Suppressor macrophage treated with lipopolysaccharide for 4 hours (primary cell): ENCODE measurements around the gene FGF6.
"Not testable (repeated sequence)": the region's sequence is repeated elsewhere in the genome, so short reads cannot be mapped to it uniquely, and the experiment has no call there.

Experiments
- DNase-seq: peaks from one replicate; pipeline ENCODE4 v3.0.0-alpha.2; 2020

Gene FGF6

DNA sequence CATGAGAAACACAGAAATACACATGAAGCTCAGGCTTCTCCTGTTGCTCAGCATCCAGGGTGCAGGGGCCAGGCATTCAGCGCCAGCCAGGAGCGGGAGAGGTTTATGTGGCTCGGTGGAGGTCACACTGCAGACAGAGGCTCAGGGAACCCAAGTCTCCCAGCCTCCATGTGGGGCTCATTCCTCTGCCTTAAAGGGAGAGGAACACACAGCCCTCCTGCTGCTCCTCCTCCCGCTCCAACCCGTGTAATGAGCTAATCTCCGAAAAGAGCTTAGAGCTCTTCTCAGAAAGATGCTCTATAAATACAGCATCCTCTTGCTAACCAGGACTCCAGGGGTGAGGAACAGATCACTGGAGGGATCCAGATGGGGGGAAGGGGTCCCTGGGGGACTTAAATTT, 28.2 kb downstream of the FGF6 start:
- DNase-seq, result no peak

DNA sequence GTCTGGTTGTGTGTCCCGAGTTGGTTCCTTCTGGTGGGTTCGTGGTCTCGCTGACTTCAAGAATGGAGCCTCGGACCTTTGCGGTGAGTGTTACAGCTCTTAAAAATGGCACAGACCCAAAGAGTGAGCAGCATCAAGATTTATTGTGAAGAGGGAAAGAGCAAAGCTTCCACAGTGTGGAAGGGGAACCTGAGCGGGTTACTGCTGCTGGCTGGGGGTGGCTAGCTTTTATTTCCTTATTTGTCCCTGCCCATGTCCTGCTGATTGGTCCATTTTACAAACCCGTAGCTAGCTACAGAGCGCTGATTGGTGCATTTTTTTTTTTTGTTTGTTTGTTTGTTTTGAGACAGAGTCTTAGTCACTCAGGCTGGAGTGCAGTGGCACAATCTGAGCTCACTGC, 29.3 kb downstream of the FGF6 start:
- DNase-seq, result no peak

DNA sequence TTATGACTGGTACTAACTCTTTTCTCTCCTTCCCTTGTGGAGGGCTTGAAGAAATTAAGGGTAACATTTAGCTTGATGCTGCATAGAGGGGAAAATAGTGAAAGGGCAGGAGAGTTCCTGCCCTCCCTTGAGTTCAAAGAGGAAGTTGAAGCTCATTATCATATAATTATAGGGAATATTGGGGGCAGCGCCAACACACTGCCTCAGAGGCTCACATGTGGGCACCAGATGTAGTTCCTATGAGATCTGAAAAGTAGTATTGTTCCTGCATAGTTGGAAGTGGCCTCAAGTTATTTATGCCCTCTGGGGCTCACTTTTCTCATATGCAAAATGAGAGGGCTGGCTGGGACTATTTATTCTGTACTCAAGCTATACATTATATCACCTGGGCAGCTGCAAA, 33.1 kb downstream of the FGF6 start:
- no peak for DNase-seq

DNA sequence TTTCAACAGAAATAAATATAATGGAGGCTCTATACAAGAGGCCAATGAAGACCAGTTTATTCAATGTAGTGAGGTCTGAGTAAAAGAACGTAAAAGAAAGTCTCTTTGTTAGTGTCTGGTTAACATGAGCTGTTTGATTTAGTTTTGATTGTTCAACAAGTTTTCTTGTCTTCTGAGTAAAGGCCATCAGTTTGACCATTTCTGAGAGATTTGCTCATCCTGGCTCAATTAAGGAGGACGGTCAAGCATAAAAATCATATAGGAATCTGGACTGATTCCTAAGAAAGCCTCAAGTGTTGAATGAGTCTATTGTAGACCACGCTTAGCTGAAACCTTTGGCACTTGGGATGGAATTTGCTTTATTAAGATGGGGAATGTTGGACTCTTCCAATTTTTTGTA, 33.6 kb downstream of the FGF6 start:
- no peak for DNase-seq

DNA sequence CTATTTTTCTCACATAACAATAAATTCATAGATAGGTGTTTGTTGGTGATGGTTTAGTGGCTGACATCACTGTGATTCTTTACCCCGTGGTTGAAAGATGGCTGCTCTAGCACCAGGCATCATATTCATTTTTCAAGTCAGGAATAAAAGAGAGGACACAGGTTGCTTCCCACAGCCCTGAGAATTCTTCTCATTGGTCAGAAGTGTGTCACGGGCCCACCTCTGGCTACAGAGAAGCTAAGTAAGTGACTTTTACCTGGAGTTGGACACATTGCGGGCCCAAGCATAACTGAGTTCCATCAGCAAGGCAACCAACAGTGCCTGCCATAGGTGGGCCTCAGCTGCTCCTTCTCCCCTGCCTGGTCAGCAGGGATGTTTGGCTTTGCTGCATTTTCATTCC, 38.5 kb downstream of the FGF6 start:
- no peak for DNase-seq

DNA sequence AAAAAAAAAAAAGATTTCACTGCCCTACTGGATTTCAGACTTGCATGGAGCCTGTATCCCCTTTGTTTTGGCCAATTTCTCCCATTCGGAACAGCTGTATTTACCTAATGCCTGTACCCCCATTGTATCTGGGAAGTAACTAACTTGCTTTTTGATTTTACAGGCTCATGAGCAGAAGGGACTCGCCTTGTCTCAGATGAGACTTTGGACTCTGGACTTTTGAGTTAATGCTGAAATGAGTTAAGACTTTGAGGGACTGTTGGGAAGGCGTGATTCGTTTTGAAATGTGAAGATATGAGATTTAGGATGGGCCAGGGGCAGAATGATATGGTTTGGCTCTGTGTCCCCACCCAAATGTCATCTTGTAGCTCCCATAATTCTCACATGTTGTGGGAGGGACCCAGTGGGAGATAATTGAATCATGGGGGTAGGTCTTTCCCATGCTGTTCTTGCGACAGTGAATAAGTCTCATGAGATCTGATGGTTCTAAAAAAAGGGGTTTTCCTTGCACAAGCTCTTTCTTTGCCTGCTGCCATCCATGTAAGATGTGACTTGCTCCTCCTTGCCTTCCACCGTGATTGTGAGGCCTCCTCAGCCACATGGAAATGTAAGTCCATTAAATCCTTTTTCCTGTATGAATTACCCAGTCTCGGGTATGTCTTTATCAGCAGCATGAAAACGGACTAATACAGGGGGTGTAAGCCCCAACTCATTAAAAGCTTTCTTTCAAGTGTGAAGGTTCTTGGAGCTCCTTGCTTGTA, 40.6 kb downstream of the FGF6 start:
- DNase-seq, result not testable (repeated sequence)

DNA sequence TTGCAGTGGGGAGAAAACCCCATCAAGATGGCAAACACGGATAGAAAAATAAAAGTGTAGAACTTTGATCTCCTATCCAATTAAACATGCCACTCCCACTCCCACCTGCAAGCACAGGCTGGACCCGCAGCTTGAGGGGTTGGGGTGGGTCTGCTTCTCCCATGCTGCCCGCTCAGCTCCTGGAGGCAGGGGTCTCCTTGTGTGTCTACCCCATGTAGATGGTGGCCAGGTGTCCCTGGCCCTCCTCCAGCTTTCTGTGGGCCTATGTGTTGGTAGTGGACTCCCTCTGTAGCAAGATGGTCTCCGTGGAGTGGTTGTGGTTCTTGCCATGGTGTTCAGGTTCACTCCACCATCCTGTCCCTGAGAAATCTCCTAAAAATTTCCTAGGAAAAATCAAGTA, 42.6 kb downstream of the FGF6 start:
- no peak for DNase-seq

DNA sequence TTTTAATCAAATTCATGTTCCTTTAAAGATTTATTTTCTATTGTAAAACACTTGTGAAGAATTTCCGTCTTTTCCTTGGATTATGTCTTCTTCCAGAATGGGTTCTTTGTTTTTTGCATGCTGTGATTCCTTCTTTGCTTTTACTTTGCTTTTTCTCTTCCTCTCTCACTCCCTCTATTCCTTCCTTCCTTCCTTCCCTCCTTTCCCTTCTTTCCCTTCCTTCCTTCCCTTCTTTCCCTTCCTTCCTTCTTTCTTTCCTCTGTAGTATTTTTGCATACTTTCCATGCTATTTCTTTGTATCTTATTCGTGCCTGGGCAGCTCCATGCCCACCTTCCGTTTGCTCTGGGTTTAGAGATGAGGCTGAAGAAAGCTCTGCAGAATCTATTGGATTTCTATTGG, 44.5 kb downstream of the FGF6 start:
- no peak for DNase-seq

DNA sequence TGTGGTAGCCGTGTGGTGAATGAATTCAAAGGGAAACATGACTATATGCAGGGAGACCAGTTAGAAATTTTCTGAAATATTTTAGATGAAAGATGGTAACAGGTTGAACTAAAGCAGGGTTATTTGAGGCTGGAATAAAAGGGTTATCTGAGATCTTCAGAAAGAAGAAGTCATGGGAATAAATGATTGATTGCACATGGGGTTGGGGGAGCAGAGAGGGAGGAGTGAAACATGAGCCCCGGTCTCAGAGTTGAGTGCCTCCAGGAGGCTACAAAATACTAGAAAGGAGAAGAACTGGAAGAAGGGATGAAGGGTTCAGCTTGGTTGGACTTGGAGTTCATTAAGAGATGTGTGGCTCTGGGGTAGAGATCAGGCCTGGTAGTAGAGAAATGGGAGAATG, 49.8 kb downstream of the FGF6 start:
- no peak for DNase-seq

DNA sequence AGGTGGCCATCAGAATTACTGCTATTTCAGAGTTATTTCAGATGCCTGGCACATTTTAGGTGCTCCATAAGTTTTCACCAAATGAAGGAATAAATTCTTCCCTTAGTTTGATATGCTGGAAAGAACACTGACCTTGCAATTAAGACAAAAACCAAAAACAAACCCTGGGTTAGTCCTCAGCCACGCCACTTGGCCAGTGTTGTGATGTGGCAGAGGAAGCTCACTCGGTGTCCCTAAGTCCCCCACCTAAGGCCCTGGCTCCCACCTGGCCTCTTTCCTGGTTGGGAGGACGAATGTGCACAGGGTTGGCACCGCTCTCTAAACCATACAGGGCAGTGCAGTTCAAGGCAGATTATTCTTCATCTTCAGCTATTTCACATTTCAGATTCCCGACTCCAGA, 52.4 kb downstream of the FGF6 start:
- DNase-seq, result no peak

DNA sequence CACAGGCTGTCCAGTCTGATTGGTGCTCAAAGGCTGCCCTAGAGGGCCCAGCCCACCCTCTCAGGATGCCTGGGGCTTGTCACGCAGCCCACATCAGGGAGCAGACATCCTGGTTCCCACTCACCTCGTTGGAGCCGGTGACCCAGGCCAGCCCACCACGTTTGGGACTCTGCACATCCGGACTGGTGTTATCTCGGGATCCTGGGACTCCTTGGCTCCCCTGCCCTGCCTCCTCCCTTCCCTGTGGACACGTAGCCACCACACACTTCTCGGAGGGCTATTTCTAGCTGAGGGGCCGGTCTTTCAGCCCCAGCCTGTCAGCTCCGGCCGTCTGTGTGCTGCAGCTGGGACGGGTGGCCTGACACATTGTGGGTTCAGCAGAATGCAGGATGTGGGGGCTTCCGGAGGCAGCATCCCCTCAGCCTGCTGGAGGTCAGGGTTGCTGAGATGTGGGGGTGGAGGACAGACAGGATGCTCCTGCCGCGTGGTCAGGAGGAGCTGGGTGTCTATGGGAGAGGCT, 53.3 kb downstream of the FGF6 start:
- DNase-seq, result no peak

DNA sequence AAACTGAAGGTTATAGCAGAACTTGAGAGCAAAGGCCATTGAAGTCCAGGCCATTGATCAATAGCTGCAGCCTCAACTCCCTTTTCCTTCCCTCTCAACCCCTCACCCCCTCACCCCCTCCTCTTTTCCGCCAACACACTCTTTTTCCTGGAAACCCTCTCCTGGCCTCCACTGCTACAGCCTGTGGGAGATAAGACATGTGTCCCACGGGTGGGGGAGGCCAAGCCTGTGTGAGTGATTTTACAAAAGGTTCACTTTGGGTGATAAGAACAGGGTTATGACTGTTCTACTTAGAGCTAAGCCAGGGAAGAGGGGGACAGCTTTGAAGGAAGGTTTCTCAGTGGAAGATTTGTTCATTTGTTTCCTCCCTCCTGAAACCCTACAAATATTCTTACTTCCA, 57.0 kb downstream of the FGF6 start:
- no peak for DNase-seq

DNA sequence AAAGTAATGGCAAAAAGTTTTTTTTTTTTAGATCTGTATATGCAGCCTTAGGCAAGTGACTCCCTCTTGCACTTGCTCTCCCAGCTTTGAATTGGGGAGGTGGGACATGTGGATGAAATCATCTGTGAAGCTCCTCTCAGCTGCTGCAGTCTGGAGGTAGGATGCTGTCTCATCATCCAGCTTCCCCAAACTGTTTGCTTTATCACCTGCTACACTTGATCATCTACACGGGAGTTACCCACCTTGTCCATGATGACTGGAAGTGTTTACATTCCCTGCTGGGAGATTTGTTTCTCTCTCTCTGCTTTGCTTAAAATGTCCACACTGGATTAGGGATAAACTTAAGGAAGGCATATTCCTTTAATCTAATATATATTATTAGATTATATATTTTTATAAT, 57.6 kb downstream of the FGF6 start:
- no peak for DNase-seq

DNA sequence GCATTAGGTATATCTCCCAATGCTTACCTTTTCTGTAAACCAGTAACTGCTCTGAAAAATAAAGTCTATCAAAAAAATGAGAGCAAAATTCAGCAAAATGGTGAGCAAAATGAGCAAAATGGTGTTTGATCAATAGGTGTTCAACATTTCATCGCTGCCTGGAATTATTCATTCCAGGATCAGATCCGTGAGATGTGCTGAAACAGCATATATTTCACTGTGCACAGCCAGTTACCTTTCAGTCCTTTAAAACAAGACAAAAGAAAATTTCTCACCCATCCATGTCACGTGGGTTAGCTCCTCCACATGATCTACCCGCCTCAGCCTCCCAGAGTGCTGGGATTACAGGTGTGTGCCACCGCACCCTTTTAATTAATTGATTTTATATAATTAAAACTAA, 58.0 kb downstream of the FGF6 start:
- DNase-seq, result no peak

DNA sequence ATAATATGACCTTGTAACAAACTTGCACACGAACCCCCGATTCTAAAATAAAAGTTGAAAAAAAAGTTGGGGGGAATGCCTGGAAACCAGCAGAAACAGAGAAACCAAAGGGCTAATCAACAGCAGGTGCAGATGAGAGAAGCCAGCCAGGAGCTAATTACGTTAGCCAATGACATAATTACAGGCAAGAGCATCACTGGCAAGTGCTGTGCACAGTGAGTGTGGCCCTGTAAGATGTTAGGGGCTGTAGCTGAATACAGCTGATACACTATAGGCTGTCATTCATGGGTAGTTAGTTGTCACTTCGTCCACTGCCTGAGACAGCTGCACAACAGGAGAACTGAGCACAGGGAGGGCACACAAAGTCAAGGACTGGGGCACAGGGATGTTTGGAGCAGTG, 58.8 kb downstream of the FGF6 start:
- no peak for DNase-seq
